ENCODE results near the gene NFIA.
"Not testable (repeated sequence)": the region's sequence is repeated elsewhere in the genome, so short reads cannot be mapped to it uniquely, and the experiment has no call there.

NFIA gene

GRCh38 chr1:61109158-61109557 is 26.8 kb downstream of the NFIA start:
- no peak for DNase-seq

- no peak for DNase-seq
These were observed 27.5 kb downstream of the NFIA start for GRCh38 chr1:61109910-61110309.

DNA sequence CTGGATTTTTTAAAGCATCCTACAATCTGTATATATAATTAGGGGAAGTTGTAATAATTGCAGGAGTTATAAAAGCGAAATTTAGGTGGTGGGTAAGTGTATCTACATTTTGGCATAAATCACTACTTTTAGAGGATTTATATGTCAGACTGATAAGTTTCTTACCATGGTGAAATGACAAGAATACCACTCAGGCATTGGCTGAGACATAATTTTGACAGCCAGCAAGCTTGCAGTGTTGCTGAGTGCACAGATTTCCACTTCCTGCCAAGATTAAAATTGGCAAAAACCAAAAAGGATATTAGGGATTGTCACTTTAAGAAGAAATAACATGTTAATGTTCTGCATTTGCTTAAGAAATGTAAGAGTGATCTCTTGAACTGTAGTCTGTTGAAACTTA is 28.2 kb downstream of the NFIA start:
- no peak for DNase-seq

- DNase-seq = no peak
These were observed 29.0 kb downstream of the NFIA start for GRCh38 chr1:61111084-61112004.

DNA sequence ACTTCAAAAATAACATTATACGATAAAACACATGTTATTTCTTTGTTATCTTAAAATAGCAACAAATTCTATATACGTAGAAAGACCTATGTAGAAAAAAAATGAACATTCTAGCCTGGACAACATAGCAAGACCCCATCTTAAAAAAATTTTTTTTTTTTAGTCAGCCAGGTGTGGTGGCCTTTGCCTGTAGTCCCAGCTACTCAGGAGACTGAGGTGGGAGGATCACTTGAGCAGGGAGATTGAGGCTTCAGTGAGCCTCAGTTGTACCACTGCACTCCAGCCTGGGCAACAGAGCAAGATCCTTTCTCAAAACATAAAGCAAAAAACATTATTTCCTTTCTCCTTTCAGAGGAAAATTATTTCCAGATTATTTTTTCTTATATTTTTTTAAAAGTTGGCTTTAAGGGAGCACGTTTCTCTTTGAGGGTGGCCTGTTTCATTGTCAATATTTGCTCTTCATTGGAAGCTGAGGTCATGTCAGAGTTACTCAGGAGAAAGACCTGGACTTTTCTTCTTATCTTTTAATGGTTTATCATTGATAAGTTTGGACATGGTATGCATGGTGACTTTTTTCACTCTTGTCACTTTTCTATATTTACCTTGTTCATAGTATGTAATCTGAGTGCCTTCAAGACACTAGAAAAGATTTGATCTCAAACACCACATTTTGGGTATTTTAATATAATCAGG is 32.0 kb downstream of the NFIA start:
- DNase-seq = no peak

DNA sequence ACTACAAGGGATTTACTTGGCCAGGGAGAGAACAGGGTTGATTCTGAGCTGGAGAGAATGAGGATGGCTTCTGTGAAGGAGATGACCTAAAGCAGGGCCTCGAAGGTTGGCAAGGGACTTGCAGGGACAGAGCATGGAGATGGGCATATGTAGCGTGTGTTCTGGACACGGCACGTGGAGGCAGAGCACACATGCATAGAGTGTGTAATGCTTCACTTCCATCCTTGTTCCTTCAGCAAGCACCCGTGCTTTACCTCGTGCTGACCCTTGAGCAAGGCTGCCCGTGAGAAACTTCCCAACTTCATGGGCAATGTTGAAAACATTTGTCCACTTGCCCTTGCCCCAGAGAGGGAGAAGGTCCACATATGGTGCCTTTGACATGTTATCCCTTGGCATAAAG is 33.1 kb downstream of the NFIA start:
- no peak for DNase-seq

DNA sequence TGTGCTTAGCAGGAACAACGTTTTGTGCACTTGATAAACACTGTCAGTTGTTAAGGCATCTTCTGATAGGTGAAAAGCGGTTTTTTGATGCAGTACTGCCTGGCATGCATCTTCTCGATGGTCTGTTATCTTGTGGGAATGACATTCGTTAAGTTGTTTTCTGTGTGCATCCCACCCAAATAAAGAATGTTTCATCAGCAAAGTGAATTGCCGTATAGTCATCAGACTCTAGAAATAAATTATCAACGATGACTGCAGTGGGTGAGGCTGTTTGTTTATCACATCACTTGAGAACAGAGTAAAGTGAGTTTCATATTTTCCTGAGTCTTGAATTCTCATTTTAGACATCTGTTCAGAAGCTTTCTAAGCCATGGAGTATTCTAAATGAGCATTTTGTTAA is 34.1 kb downstream of the NFIA start:
- DNase-seq = no peak

DNA sequence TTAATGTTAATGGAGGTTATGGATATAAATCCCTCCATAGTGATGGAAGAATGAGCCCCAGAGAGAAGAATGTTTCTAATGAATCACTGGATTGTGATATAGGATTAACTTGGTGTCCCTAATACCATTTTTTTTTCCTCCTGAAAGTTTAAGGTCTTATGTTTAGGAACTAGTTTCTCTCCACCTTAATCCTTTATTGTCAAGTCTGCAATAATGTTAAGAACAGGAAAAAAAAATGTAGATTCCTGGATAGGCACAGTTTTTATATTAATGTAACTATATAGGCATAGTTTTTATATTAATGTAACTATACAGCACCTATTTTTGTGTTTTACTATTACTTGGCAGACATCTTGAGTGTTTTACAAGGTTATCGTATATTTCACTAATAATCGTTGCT is 34.9 kb downstream of the NFIA start:
- no peak for DNase-seq

DNA sequence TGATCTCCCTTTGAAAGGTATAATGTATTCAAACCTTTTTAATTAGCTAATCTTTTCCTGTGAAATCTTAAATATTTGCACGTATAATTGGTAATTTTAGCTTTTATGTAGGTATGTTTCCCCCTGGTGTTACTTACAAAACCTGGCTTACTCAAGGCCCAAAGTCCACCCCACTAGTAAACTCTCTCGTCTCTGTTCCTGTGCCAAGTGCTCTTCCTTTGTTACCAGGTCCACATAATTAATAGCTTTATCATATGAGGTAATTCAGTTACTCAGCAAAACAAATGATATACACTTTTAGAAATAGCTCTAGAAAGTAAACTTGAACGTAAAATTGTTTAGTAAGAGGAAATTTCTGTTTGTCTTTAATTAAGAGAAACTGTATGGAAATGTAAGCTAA is 36.7 kb downstream of the NFIA start:
- DNase-seq = no peak

- DNase-seq = no peak
These were observed 38.0 kb downstream of the NFIA start for GRCh38 chr1:61120246-61120840.

DNA sequence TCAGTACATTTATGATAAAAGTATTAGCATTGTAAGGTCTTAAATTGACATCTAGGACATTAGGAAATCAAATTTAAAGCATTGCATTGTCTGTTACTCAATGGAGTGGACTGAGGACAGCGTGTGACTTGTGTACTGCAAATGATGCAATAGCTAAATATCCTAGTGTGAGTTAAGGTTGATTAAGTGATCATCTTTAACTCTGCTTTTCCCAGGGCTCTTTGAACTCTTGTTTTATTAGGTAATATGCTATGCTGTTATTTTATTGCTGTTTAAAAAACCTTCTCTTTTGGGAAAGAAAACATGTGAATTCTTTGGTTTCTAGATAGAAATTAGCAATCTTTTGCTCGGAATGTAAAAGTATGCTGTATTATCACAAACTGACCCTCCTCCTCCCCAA is 38.6 kb downstream of the NFIA start:
- no peak for DNase-seq

- DNase-seq = no peak
These were observed 39.3 kb downstream of the NFIA start for GRCh38 chr1:61121631-61122030.

DNA sequence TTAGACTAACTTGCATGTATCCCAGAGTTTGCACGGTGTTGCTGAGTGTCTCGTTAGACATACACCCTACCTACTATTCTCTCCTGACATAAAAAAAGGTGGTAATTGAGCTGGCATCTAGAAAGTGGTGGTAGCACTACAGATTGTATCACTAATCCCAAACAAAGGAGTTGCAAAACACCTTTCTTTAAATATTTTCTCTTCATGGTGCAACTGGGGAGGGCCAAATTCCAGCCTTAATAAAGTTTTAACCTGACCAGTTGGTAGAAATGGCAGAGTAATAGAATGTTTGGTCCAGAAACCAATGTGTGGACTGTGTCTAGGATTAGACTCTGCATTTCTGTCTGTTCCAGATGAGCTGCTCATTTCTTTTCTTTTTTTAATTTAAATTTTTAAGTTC is 40.0 kb downstream of the NFIA start:
- no peak for DNase-seq

- DNase-seq = no peak
These were observed 41.0 kb downstream of the NFIA start for GRCh38 chr1:61123326-61123725.

DNA sequence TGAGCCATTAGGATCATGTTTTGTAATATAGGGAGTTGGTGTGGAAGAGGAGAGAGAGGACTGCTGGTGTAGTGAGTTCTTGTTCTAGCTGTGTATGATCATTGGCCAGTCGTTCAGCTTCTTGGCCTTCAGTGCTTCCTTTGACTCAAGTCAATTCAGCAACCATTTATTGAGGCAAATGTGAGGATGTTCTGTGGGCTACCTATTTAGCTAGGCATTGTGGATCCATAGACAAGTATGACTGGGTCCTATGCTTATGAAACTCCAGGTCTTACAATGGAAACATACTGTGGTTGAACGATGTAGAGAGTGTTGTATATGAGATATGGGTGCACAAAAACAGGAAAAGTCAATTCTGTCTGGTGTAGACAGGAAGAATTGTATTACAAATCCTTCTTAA is 41.7 kb downstream of the NFIA start:
- no peak for DNase-seq

- no peak for DNase-seq
These were observed 42.3 kb downstream of the NFIA start for GRCh38 chr1:61124696-61125095.

DNA sequence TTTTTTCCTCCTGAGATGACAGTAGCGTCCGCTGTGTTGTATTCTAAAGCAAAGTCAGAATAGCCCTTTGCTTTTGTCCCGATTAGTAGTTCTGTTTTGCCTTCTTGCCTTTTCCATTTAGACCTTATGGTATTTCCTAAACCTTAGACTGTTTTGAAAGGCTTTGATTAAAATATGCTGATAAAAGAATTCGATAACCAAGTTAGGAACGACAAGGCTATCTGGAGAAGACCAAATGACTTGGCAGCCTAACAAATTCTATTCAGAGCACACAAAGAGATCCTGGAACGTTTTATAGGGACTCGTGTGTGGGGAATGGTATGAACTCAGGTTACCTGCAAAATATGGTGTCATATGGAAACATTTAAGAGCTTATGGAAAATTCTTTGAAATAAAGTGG is 42.9 kb downstream of the NFIA start:
- DNase-seq = no peak

GRCh38 chr1:61125895-61126294 is 43.5 kb downstream of the NFIA start:
- DNase-seq = no peak

- DNase-seq = not testable (repeated sequence)
These were observed 44.5 kb downstream of the NFIA start for GRCh38 chr1:61126843-61127242.

DNA sequence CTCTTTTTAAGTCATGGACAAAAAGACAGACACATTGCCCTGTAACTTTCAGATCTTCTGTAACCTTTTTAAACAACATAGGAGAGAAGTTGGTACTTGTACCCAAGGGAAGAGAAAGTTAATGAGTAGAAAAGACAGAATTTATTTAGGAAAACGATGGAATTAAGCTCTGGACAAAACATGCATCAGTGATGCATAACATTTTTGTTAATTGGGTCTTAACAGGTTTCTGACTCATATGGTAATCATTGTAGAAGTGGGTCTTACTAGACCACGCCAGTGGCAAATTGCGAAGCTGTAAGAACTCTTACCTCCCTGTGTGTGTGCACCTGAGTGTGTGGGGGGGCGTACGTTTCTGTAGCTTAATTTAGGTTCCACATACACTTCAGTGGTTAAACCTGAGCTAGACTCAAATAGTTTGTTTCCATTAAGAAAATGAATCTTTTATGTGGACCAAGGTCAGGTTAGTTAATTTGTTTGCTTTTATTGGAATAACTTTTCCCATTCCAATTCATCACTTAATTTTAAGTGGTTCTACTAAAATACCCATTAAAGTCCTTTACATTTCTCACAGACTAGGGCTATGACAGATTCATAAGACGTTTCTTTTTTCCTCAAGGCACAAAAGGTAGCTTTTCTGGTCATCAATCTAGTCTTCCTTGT is 48.1 kb downstream of the NFIA start:
- DNase-seq = no peak

- no peak for DNase-seq
These were observed 48.9 kb downstream of the NFIA start for GRCh38 chr1:61131248-61131647.

DNA sequence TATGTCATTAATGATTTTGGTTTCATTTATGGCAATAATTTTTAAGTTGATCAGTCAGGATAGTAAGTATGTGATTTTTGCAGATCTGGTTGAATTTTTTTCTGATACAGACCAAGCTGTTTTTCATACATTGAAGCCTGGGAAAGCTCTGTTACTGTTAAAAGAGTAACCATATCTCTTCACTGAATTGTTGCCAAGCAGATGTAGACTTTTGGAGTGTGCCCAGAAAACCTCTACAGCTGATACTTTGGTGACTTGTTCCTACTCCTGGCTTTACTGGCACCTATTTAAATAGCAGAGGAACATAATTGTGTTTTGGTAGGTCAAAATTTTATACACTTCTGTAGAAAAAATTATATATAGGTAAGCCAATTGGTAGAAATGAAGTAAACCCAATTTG is 49.4 kb downstream of the NFIA start:
- DNase-seq = no peak

GRCh38 chr1:61132176-61132638 is 49.8 kb downstream of the NFIA start:
- no peak for DNase-seq

Measured in CD4-positive, alpha-beta T cell treated with Interleukin-10 for 1 hour (primary cell).